DND-41 (cell line): ENCODE measurements around the gene CTBP2.

Source experiments
- ATAC-seq: fragments of 200-7000 bp; cut with Tn5 transposase; 3 replicates; pipeline ENCODE4 v1.9.1; 2021; ENCODE audit warnings: low read depth; ENCODE audit not compliant: insufficient read depth
- DNase-seq: peaks from one replicate; pipeline ENCODE4 v3.0.0-alpha.2; 2020
- H2AFZ ChIP-seq: 2 replicates; pipeline ENCODE4 v1.6.0; 2012; ENCODE audit warnings: low read depth, low read length
- H3K27ac ChIP-seq: 2 replicates; pipeline ENCODE4 v1.5.1; 2012; ENCODE audit warnings: low read length, inconsistent platforms
- H3K27me3 ChIP-seq: fragments of 200-600 bp; sonication (generic); 2 replicates; pipeline ENCODE4 v1.6.0; 2012; ENCODE audit warnings: low read length, mild to moderate bottlenecking, inconsistent platforms; ENCODE audit not compliant: insufficient read depth, poor library complexity
- H3K36me3 ChIP-seq: 2 replicates; pipeline ENCODE4 v1.5.1; 2012; ENCODE audit warnings: low read length, inconsistent platforms; ENCODE audit not compliant: insufficient read depth
- H3K4me1 ChIP-seq: 2 replicates; pipeline ENCODE4 v1.5.1; 2012; ENCODE audit warnings: mild to moderate bottlenecking, low read length; ENCODE audit not compliant: insufficient read depth
- H3K4me2 ChIP-seq: 2 replicates; pipeline ENCODE4 v1.6.0; 2012; ENCODE audit warnings: mild to moderate bottlenecking, moderate library complexity, low read length, inconsistent platforms; ENCODE audit not compliant: insufficient read depth
- H3K4me3 ChIP-seq, 2 experiments: fragments of 200-600 bp in 1 of 2; shearing (Covaris generic) in 1 of 2; 2 replicates each; pipeline ENCODE4 v1.5.1; 2012 to 2016; ENCODE audit warnings: inconsistent platforms in 2 of 2, low read length in 2 of 2, mild to moderate bottlenecking in 2 of 2, low read depth in 1 of 2, moderate library complexity in 1 of 2
- H3K79me2 ChIP-seq: 2 replicates; pipeline ENCODE4 v1.6.0; 2012; ENCODE audit warnings: low read length, inconsistent platforms; ENCODE audit not compliant: insufficient read depth
- H3K9ac ChIP-seq: 2 replicates; pipeline ENCODE4 v1.6.0; 2012; ENCODE audit warnings: low read depth, mild to moderate bottlenecking, inconsistent platforms, low read length, moderate library complexity
- H3K9me3 ChIP-seq: 2 replicates; pipeline ENCODE4 v1.5.1; 2012; ENCODE audit warnings: low read length, moderate library complexity, mild to moderate bottlenecking, inconsistent platforms; ENCODE audit not compliant: insufficient read depth, severe bottlenecking
- H4K20me1 ChIP-seq: 2 replicates; pipeline ENCODE4 v1.6.0; 2012; ENCODE audit warnings: low read length; ENCODE audit not compliant: insufficient read depth
- EZH2 ChIP-seq: IDR thresholded peaks from 3 replicates; pipeline ENCODE4 v1.6.1; 2012; ENCODE audit warnings: borderline replicate concordance, low read depth, mild to moderate bottlenecking, moderate library complexity, low read length, inconsistent platforms; ENCODE audit not compliant: severe bottlenecking
- TF ChIP-seq, protein P1 (sequence below): IDR thresholded peaks from 2 replicates; pipeline ENCODE4 v1.5.1; 2012; ENCODE audit warnings: borderline replicate concordance, low read length, moderate library complexity, mild to moderate bottlenecking; ENCODE audit not compliant: poor library complexity, severe bottlenecking; ENCODE audit errors: extremely low read depth

CTBP2 gene

DNA sequence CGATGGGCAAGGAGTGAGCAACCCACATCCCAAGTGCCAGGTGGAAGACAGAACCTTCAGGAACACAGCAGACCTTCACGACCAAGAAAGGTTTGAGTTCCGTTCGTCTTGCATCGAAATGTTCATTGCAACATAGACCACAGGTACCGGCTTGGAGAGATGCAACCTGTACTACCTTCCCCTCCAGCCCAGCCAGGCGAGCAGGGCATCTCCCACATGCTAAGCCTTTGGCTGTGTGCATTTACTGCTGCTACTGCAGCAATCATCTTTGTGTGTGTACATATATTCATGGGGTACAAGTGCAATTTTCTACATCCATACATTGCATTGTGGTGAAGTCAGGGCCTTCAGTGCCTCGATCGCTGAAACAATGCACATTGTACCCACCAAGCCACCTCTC, 58.8 kb downstream of the CTBP2 start:
- H3K4me3 ChIP-seq: no peak overlapping the region
- ATAC-seq (no peak), DNase-seq (no peak)
- TF ChIP-seq, protein P1, sequence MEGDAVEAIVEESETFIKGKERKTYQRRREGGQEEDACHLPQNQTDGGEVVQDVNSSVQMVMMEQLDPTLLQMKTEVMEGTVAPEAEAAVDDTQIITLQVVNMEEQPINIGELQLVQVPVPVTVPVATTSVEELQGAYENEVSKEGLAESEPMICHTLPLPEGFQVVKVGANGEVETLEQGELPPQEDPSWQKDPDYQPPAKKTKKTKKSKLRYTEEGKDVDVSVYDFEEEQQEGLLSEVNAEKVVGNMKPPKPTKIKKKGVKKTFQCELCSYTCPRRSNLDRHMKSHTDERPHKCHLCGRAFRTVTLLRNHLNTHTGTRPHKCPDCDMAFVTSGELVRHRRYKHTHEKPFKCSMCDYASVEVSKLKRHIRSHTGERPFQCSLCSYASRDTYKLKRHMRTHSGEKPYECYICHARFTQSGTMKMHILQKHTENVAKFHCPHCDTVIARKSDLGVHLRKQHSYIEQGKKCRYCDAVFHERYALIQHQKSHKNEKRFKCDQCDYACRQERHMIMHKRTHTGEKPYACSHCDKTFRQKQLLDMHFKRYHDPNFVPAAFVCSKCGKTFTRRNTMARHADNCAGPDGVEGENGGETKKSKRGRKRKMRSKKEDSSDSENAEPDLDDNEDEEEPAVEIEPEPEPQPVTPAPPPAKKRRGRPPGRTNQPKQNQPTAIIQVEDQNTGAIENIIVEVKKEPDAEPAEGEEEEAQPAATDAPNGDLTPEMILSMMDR: no peak
- no peak for TF ChIP-seq EZH2
- no peaks in the 10 kb centered on the region for H3K36me3 ChIP-seq
- no peaks in the 10 kb centered on the region for H3K9me3 ChIP-seq
- no peak overlapping the region for H2AFZ ChIP-seq
- no peak overlapping the region for H3K4me2 ChIP-seq
- H3K4me1 ChIP-seq: no peaks in the 10 kb centered on the region
- H3K27ac ChIP-seq: no peak overlapping the region
- no peaks in the 10 kb centered on the region for H3K27me3 ChIP-seq
- peaks cover 62% of the 10 kb centered on the region for H4K20me1 ChIP-seq
- H3K79me2 ChIP-seq: peaks cover 78% of the 10 kb centered on the region
- no peak overlapping the region for H3K9ac ChIP-seq

- Histone ChIP-seq H3K36me3 (no peaks in the 10 kb centered on the region), H3K9ac (no peak overlapping the region), H3K4me2 (no peak overlapping the region), H3K9me3 (no peaks in the 10 kb centered on the region), H3K4me3 (no peak overlapping the region), H2AFZ (no peak overlapping the region), H3K79me2 (peaks cover 76% of the 10 kb centered on the region), H4K20me1 (peaks cover 60% of the 10 kb centered on the region), H3K27ac (no peak overlapping the region), H3K27me3 (no peaks in the 10 kb centered on the region), H3K4me1 (no peaks in the 10 kb centered on the region)
- TF ChIP-seq EZH2: no peak
- TF ChIP-seq, protein P1: no peak
- DNase-seq (no peak), ATAC-seq (no peak)
These were observed 59.3 kb downstream of the CTBP2 start for GRCh38 chr10:125101049-125101448.

DNA sequence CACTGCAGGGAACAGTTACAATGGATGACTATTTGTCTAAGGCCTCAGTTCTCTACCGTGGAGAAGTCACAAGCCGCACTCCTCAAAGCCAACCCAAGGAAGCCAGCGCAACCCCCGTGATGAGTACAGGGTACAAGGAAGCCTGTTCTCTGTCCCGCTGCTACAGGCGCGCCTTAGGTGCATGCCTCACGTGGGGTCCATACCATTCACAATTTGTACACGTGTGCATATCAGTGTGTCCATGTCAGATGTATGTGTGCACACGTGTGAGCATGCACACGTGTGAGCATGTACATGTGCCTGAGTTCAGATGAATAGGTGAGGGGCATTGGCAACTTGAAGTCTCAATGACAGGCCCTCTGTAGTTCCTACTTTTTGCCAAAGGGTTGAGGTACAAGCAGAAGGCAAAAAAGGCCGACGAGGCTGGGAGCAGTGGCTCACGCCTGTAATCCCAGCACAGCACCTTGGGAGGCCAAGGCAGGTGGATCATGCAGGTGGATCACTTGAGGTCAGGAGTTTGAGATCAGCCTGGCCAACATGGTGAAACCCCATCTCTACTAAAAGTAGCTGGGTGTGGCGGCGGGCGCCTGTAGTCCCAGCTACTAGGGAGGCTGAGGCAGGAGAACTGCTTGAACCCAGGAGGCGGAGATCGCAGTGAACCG, 62.8 kb downstream of the CTBP2 start:
- Histone ChIP-seq H3K4me2 (no peak overlapping the region), H4K20me1 (peaks cover 70% of the 10 kb centered on the region)
- no peak for ATAC-seq

More for the DNA sequence above, 62.8 kb downstream of the CTBP2 start:
- TF ChIP-seq EZH2: no peak
- TF ChIP-seq, protein P1: no peak
- H3K9ac ChIP-seq: no peak overlapping the region
- H3K9me3 ChIP-seq: no peaks in the 10 kb centered on the region
- H3K27me3 ChIP-seq: no peaks in the 10 kb centered on the region
- no peak overlapping the region for H3K27ac ChIP-seq
- no peaks in the 10 kb centered on the region for H3K36me3 ChIP-seq
- H3K4me1 ChIP-seq: no peaks in the 10 kb centered on the region
- no peak overlapping the region for H3K4me3 ChIP-seq
- DNase-seq: no peak
- H3K79me2 ChIP-seq: peaks cover 81% of the 10 kb centered on the region
- no peak overlapping the region for H2AFZ ChIP-seq
